ENCODE measurements around the gene STAC2.
"Not testable (repeated sequence)": the region's sequence is repeated elsewhere in the genome, so short reads cannot be mapped to it uniquely, and the experiment has no call there.

STAC2 gene, protein sequence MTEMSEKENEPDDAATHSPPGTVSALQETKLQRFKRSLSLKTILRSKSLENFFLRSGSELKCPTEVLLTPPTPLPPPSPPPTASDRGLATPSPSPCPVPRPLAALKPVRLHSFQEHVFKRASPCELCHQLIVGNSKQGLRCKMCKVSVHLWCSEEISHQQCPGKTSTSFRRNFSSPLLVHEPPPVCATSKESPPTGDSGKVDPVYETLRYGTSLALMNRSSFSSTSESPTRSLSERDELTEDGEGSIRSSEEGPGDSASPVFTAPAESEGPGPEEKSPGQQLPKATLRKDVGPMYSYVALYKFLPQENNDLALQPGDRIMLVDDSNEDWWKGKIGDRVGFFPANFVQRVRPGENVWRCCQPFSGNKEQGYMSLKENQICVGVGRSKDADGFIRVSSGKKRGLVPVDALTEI
- 0 to 0.07 reads per million in 2 donors for total RNA-seq

DNA sequence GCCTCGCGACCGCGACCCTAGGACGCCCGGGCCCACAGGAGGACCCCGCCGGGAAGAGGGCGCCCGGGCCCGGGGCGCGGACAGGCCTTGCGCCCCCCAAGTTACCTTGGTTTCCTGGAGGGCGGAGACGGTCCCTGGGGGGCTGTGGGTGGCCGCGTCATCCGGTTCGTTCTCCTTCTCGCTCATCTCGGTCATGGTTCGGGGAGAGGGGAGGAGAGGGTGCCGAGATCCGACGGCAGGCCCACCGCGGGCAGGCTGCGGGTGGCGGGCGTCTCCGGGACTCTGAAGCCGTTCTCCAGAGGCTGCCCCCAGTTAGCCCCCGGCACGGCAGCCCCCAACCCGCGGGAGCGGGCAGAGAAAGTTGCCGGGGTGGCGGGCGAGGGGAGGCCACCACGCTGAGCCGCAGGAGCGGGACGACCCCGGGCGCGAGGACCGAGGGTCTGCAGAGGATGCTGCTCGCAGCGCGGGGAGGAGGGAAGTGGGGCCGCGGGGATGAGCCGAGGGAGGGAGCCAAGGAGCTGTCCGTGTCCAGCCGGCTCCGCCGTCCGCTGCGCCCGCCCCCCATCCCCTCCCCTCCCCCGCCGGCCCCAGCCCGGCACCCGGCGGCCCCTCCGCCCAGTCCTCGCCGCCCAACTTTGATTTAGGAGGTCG, at the start of gene STAC2:
STAC2 (minus strand) TSS at position 638 of the 651 bp plus-strand sequence; CDS start at position 195, 443 bp downstream.
- no peak for DNase-seq

DNA sequence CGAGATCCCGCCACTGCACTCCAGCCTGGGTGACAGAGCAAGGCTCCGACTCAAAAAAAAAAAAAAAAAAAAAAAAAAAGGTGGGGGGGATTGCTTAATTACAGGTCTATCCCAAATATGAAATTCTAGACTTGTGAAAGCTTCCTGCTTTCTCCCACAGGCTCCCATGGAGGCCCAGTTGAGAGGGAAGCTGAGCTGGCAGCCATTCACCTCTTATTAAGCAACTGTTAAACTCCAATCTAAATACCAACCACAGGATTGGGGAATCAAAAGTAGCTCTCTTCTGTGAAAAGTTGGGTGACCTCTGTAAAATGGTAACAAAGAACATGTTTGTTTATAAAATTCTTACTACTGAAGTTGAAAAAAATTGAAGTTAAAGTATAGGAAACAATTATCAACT, 45.8 kb upstream of the STAC2 start:
- DNase-seq: no peak

DNA sequence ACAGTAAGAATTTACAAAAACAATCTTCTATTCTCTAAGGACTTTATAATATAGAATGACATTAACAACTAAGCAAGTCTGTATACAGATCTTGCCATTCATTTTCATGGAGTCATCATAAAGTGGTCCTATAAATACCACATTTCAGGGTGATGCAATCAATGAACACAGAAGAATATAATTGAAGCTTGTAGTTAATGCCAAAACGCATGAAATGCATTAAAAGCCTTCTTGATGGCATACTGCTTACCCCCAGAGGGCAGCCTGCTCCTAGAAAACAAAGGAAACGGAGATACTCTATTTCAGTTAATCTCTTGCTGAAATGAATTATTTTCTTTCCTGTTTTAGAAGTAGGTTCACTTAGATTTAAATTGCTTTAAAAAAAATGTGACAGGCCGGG, 45.2 kb upstream of the STAC2 start:
- DNase-seq: peak in 1 of 5 experiments; percentile 11

DNA sequence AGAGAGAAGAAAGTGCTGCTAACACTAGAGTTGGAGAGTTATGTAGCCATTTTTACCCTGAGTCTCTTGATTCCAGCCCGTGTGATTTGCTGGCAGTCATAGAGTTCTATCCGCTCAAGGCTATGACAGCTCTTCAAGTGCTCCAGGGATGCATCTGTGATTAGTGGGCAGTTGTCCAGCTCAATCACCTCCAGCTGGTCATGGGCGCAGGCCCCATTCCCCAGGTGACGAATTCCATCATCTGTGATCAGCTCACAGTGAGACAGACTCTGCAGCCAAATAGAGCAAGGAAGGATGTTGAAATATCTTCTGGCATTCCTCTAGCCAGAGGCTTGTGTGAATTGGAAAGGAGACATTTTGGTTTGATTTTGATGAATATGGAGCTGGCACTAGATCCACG, 38.4 kb upstream of the STAC2 start:
- no peak for DNase-seq

DNA sequence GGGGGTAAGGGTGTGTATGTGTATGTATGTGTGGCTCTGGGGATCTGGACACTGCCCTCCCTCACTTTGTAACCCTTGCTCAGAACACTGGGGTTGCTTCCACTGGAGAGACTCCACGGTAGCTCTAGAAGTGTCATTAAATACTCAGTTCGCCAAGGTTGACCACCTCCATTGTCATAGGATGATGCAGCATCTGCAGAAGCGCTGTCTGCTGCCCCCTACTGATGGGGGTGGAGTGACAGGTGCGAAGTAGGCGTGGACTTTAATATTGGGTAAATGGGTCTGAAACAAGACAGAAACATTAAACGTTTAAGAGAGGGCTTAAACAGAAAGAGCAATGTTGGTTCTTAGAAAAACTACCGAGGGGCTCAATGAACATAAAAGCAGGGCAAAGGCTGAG, 35.5 kb upstream of the STAC2 start:
- no peak for DNase-seq

DNA sequence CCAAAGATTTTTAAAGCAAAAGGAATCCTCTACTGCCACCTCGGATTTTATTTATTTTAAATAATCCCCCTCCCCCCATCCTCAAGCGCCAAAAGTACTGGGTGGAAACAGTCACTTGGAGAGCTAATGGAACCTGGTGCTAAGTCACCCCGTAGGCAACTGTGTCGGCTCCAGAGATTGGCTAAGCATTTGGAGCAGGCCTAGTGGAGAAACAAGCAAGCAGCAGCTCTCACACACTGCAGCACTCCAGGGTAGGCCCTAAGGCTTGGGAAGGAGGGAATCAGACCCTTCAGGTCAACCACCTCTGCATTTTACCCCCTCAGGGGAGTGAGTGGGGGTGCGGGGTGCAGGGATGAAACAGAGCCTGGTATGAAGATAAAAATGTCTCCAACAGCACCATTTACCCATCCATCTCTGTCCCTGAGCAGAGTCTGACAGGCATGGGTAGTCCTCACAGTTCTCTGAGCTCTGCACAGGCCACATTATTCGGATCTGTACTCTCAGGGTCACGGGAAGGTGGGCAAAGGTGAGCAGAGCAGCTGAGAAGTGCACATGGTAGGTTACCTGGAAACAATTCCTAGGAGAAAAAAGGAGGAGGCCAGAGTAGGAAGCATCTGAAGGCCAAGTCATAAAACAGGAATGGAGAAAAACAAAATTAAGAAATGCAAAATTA, 27.2 kb upstream of the STAC2 start:
- no peak for DNase-seq

DNA sequence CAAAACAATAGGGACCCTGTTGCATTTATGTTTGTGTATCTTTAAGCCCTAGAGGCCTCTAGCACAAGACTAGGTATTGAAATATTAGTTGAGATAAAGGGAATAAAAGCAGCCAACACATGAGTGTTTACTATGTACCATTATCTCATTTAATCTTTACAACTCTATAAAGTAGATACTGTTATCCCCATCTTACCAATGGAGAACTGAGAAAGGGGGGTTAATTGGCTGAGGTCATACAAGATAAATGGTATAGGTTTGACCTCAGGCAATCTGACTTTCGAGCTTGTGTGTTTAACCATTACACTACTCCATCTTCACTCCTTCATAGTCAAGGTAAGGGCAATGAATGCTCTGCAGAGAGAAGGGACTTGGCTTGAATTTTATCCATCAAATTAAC, 26.3 kb upstream of the STAC2 start:
- DNase-seq: no peak

DNA sequence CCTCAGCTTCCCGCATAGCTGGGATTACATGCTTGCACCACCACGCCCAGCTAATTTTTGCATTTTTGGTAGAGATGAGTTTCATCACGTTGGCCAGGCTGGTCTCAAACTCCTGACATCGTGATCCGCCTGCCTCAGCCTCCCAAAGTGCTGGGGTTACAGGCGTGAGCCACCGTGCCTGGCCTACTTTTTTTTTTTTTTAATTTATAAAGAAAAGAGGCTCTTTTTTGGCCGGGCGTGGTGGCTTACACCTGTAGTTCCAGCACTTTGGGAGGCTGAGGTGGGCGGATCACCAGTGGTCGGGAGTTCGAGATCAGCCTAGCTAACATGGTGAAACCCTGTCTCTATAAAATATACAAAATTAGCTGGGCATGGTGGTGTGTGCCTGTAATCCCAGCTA, 24.3 kb upstream of the STAC2 start:
- not testable (repeated sequence) for DNase-seq

DNA sequence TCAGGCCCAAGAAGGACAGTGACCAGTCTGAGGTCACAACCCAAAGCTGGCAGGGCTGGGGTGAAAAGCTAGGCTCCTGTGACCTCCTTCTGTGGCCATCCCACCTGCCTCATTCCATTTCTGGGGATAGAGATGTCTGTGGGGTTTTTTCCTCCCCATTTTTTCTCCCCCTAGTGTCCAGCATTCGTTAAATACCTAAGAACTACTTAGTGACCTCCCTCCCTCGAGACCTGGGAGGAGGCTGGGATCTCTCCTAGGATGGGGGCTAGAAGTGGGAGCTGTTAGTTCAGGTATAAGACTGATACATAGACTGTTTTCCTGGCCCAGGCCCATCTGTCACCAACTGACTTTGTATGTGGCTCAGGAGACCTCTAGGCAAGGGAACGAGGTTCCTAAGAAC, 20.5 kb upstream of the STAC2 start:
- no peak for DNase-seq

DNA sequence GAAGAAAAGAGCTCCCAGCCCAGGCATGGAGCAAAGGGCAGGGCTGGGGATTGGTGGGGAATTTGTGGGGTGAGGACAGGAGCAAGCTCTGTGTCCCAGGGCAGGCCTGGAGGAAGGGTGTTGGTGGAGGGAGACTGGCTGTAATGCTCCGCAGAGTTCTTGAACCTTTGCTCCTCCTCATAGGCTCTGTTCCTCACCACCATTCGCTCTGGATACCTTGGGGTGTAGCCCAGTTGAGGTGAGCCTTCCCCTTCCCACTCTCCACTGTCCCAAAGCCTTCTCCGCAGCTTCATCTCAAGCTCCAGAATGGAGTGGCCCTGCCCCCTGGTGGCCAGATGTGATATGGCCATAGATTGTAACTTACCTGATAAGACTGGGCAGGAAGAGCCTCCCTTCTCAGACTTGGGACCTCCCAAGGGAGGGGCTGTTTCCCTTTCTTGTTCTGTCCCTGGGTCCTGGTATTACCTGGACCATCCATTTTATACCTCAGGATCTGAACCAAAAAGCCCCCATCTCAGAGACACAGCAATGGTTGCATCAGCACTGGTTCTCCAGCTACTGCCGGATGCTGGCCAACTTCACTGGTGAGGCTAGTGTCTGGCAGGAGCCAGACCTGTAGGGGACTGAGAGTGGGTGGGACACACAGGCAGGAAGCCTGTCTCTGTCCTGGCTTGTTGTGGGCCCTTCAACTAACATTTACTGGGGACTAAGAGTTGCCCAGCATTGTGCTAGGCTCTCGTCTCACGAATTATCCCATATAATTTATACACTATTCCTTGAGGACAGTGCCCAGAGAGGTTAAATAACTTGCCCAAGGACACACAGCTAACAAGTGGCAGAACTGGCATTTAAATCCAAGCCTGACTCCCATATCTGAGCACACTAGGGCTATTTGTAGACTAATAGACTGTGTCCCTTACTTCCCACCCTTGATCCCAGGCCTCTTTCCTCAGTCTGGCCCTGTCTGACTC, 19.1 kb upstream of the STAC2 start:
- DNase-seq: peak; percentile 64 to 80 (median 75)

DNA sequence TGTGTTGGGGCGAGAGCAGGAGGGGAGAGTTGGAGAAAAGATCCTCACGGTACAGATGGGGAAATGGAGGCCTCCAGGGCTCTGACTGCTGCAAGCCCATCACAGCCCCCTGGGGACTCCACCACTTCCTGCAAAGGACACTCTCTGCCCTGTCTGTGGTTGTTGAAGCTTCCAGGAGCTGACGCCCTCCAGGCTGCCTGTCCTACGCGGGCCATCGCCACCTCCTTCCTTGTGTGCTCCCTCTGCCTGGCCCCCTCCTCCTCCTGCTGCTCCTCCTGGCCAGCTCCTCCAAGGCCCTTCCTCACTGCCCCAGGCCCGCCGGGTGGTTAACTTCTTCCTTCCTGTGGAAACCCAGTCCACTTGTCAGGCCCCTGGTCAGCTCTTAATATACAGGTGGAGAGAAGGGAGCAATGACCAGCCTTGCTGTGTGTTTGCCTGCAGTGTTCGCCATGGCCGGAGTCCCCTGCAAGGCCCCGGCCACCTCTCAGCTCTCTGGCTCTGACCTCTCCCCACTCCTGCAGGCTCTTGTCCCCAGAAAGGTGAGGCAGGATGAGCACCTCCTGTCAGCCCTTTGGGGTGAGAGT, 18.4 kb upstream of the STAC2 start:
- DNase-seq: peak in 1 of 5 experiments; percentile 40

DNA sequence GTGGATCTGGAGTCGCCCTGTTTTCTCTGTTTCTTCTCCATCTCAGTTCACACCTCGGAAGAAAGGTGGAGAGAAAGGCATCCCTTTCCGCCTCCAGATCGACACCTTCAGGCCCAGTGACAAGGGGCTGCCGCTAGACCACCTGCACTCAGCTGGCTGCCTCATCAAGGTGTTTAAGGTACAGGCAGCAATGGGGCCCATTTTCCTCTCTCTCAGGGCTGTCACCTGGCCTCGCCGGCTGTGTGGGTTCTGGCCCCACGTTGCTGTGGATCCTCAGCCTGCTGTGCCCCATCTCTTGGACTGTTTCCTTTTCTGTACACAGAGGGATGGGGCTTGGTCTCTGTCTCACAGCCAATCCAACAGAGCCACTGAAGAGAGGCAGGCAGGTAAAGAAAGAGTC, 17.4 kb upstream of the STAC2 start:
- DNase-seq: no peak

DNA sequence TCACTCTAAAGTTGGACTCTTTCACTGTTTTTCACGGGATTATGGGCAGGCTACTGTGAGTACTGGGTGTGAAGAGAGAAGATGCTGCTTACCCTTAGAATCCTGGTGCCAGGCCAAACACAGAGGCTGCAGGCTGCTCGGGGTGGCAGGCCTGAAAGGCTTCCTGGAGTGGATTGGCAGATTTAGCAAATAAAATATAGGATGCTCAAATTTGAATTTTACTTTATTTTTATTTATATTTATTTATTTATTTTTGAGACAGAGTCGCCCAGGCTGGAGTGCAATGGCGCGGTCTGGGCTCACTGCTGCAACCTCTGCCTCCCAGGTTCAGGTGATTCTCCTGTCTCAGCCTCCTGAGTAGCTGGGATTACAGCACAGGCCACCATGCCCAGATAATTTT, 14.9 kb upstream of the STAC2 start:
- DNase-seq: no peak

DNA sequence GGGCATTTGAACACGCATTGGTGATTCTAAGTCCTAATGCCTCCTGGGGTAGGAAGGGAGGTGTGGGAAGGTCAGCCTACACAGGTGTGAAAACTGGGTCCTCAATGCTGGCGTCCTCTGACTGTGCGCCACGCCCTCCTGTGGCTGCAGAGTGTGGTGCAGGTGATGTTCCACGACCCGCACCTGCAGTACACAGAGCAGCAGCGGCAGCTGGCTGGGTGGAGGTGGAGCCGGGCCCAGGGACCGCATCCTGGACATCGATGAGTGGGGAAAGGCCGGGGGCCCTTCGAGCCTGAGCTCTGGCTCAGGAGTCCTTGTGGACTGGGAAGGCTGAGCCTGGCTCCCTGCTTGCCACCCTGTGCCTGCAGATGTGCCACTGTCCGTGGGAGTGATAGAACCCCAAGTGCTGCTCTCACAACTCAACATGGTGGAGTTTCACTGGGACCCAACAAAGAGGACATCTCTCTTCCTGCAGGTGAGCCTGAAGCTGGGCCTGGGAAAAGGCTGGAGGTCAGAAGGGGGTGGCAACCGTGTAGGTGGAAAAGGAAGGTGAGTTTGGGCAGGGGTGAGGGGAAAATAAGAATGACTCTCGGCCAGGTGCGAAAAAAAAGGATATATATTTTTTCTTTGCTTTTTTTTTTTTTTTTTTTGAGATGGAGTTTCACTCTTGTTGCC, 14.0 kb upstream of the STAC2 start:
- peak; percentile 44 to 80 (median 59) for DNase-seq

DNA sequence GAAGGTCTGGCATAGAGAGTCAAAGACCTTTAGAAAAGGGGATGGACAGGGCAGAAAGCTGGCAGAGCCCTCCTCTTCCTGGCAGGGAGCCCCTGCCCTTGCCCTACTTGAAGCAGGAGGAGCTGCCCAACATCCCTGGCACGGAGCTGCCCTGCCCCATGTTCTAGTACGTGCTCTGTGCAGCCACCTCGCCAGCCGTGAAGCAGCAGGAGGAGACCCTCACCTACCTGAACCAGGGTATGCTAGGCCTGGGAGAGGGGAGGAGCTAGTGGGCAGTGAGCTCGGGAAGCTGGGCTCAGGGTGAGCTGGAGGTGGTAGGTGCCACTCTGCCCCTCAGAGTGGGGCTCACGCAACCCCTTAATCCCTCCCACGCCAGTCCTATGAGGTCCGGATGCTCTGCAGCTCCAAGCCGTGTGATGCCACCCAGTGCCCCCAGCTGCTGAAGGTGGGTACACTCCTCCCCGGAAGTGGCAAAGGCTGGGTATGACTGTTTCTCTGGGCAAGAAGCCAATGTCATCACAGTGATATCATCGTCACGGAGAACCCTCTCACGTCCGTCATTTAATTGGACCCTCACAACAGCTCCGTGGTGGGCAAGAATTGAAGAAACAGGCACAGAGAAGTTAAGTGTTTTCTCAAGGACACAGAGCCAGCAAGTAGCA, 12.7 kb upstream of the STAC2 start:
- peak; percentile 56 to 97 (median 80) for DNase-seq

DNA sequence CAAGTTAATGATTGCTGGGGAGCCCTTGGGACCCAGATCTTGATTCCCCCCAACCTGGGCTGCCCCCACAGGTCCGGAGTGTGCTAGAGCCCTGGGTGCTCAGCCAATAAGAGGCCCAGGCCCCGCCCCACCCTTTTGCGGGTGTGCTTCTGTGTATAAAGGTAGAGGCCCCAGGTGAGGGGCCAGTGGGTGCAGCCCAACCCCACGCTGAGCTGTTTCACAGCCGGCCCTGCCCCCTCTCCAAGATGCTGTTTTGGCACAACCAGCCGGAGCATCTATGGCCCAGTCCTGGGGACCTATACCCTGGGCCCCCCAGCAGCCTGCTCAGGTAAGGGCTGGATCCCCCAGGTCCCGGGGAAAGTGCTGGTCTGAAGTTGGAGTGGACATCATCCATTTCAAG, 11.8 kb upstream of the STAC2 start:
- DNase-seq: no peak

DNA sequence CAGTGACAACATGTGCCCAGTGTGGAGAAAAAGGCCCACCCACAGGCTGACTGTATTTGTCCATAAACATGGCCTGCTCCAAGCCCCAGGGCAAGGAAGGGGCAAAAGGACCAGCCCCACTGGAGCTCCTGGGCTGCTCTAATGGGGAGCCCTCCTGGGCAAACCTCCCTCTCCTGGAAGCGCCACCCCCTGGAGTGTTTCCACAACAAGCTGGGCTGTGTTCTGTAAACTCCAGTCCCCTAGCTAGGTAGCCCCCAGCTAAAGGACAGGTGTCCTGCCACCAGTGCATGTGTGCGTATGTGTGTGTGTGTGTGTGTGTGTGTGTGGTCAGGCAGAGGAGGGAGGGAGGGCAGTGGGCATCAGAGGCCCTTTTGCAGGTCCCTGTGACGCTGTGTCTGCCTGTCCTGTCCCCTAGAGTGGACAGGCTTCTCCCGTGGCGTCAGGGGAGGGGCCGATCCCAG, 11.3 kb upstream of the STAC2 start:
- no peak for DNase-seq

DNA sequence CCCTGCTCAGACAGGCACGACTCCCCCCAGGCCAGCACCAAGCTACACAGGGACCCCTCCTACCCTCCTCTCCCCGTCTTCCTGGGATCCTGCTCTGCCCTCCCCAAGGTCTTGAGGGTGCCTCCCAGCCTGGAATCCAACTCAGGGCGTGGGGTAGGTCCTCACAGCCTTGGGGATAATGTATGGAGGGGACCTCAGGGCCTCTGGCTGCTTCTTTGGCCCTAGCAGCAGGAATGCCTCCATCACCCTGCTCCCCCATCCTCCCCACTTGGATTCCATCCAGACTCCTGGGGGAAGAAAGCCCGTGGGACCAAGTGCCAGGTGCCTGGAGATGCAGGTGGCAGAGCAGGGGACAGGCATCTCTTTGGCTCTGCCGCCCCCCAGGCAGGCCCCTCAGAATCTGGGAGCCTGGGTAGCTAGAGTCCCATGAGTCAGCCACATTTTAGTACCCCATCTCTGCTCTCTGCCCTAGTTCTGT, 10.7 kb upstream of the STAC2 start:
- DNase-seq: no peak

DNA sequence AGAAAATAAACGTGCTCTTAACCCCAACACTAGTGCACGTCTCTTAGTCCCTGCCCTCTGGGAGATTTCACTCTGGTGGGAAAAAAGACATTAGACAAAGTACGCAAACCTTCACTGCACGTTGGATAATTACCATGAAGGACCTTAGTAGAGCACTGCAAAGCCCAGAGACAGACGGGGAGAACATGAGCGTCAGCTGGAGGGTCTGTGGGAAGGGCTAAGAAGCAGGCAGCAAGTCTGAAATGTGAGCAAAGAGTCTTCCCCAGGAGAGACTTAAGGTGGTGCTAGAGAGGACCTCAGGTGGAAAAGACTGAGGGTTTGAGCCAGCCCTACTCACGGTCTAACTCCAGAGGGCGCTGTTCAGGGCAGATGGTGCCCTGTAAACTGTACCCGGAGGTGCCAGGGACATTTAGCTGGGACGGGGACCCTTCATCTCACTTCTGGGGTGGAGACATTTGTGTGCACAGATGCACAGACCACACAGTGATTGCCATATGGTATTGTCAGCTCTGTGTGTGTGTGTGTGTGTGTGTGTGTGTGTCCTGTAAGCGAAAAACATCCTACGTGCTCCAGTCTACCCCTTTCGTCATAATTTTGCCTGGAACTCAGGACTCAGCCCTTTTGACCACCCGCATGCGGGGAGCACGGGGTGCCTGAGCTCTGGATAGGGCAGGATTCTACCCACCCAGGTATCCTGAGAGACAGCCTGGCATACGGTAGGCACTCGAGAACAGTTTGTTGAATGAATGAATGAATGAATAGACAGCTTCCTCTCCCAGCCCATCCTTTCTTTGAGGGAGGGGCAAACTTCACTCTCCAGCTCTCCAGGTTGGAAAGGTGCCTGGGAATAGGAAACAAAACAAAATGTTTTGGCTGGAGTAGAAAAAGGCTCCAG, 10.1 kb upstream of the STAC2 start:
- DNase-seq: peak in 2 of 5 experiments; percentile 41 to 85

All from T-helper 2 cell (primary cell).